ENCODE data around the gene IGF2BP2.

DNA sequence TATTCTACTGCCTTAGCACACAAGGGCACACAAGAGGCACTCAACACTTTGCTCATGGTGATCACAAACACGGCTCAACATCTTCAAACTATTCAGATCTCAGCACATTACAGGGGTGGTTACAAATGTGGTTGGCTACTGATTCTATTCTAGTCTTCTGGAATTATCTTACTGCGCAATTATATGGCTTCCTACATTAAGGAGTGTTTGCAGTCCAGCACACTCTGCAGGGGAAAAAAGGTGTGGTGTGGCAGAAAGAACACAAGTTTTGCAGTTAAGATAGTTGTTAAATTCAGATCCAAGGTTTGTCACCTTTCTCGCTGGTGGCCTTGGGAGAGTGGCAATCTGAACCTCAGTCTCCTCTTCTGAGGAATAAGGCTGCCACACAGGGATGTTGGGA is 31.9 kb downstream of the IGF2BP2 start:
- no peak for TF ChIP-seq EZH2 (IDR thresholded peaks at IDR 0.05; ENCODE audit: borderline replicate concordance, low read depth, low read length, poor library complexity, severe bottlenecking)
- TF ChIP-seq, protein P1, sequence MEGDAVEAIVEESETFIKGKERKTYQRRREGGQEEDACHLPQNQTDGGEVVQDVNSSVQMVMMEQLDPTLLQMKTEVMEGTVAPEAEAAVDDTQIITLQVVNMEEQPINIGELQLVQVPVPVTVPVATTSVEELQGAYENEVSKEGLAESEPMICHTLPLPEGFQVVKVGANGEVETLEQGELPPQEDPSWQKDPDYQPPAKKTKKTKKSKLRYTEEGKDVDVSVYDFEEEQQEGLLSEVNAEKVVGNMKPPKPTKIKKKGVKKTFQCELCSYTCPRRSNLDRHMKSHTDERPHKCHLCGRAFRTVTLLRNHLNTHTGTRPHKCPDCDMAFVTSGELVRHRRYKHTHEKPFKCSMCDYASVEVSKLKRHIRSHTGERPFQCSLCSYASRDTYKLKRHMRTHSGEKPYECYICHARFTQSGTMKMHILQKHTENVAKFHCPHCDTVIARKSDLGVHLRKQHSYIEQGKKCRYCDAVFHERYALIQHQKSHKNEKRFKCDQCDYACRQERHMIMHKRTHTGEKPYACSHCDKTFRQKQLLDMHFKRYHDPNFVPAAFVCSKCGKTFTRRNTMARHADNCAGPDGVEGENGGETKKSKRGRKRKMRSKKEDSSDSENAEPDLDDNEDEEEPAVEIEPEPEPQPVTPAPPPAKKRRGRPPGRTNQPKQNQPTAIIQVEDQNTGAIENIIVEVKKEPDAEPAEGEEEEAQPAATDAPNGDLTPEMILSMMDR (conservative IDR thresholded peaks at IDR 0.05; ENCODE audit: low read depth, low read length), result no peak

Measured in A673 (cell line).